HG02885 (cell line): ENCODE data around the gene TEN1.

Source experiments
- ATAC-seq: cut with Tn5 transposase; IDR thresholded peaks from one replicate; pipeline ENCODE4 v1.9.1; 2021; ENCODE audit warnings: mild to moderate bottlenecking; ENCODE audit not compliant: unreplicated experiment, poor library complexity

The TEN1 gene

GRCh38 chr17:76049239-76049638, 70.2 kb downstream of the TEN1 start:
- no peak for ATAC-seq

- ATAC-seq = no peak
Observed at GRCh38 chr17:76049836-76050537, 70.9 kb downstream of the TEN1 start.
